H1 (cell line): ENCODE data around the gene LRRC55. TPM values are rescaled to one million over a fixed set of nuclear protein-coding genes. Genes with fewer than 3 reads are reported as not detected.

Source experiments
- CTCF ChIA-PET: fragments of 300-600 bp; sonication (Branson Sonifier 250); formaldehyde crosslinking; loops from one replicate; lab custom pipeline; 2021; ENCODE audit not compliant: partially characterized antibody; lab: Charles Lee
- POLR2A ChIA-PET: fragments of 300-600 bp; sonication (Branson Sonifier 250); formaldehyde crosslinking; loops from one replicate; lab custom pipeline; 2021; ENCODE audit warnings: inconsistent platforms; ENCODE audit not compliant: partially characterized antibody; lab: Charles Lee
- DNase-seq, 2 experiments: peaks; one replicate each; pipeline versions ENCODE4 v3.0.0 to v3.0.0-alpha.2; 2010 to 2022; ENCODE audit warnings: low spot score in 2 of 2, low read depth in 1 of 2, mixed read lengths in 1 of 2
- FAIRE-seq: peaks from 2 replicates; lab custom pipeline; 2011; peaks lifted over from hg19 to GRCh38; lab: Jason Lieb, UNC
- H2AFZ ChIP-seq: 2 replicates; pipeline ENCODE4 v1.8.1; 2012; ENCODE audit warnings: low read length, inconsistent platforms
- H2AK5ac ChIP-seq: 2 replicates; pipeline ENCODE4 v1.6.1; 2013; ENCODE audit warnings: low read depth, low read length
- H2BK120ac ChIP-seq: replicated peaks from 2 replicates; pipeline ENCODE3; 2013; ENCODE audit warnings: low read depth, low read length, inconsistent platforms
- H2BK12ac ChIP-seq: 2 replicates; pipeline ENCODE4 v1.6.1; 2013; ENCODE audit warnings: low read depth, low read length
- H2BK15ac ChIP-seq: 2 replicates; pipeline ENCODE4 v1.6.1; 2013; ENCODE audit warnings: low read length
- H2BK20ac ChIP-seq: 2 replicates; pipeline ENCODE4 v1.6.1; 2013; ENCODE audit warnings: low read length
- H2BK5ac ChIP-seq: 2 replicates; pipeline ENCODE4 v1.6.1; 2013; ENCODE audit warnings: low read depth, low read length
- H3K14ac ChIP-seq: 2 replicates; pipeline ENCODE4 v1.6.1; 2013; ENCODE audit warnings: inconsistent platforms; ENCODE audit not compliant: insufficient read length
- H3K18ac ChIP-seq: 2 replicates; pipeline ENCODE4 v1.6.1; 2013; ENCODE audit warnings: low read length; ENCODE audit errors: extremely low read depth
- H3K23ac ChIP-seq: 2 replicates; pipeline ENCODE4 v1.6.1; 2013; ENCODE audit warnings: inconsistent platforms; ENCODE audit not compliant: insufficient read length
- H3K23me2 ChIP-seq: 2 replicates; pipeline ENCODE4 v1.6.1; 2013; ENCODE audit warnings: low read depth, low read length
- H3K27ac ChIP-seq: 2 replicates; pipeline ENCODE4 v1.6.1; 2011; ENCODE audit warnings: low read depth, low read length, inconsistent platforms
- H3K27me3 ChIP-seq, 4 experiments: replicated peaks in 1 of 4; 1 replicate in 1 of 4; 2 replicates in 3 of 4; pipeline versions ENCODE4 v1.6.1 to v1.8.1; 2011 to 2013; ENCODE audit warnings: low read length in 3 of 4, mild to moderate bottlenecking in 3 of 4, inconsistent platforms in 2 of 4, mixed read lengths in 2 of 4, moderate library complexity in 1 of 4; ENCODE audit not compliant: control insufficient read depth in 3 of 4, insufficient read depth in 3 of 4; ENCODE audit errors: extremely low read depth in 1 of 4
- H3K36me3 ChIP-seq, 4 experiments: 2 replicates each; pipeline versions ENCODE4 v1.6.1 to v1.8.1; 2011 to 2013; ENCODE audit warnings: mild to moderate bottlenecking in 4 of 4, low read length in 3 of 4, moderate library complexity in 2 of 4, control low read depth in 1 of 4, inconsistent platforms in 1 of 4; ENCODE audit not compliant: insufficient read depth in 4 of 4, control insufficient read depth in 2 of 4
- H3K4ac ChIP-seq: replicated peaks from 2 replicates; pipeline ENCODE3; 2013; ENCODE audit warnings: low read length, low read depth, mixed read lengths, inconsistent platforms; ENCODE audit not compliant: insufficient read length
- H3K4me1 ChIP-seq, 4 experiments: replicated peaks in 1 of 4; 1 replicate in 1 of 4; 2 replicates in 3 of 4; pipeline versions ENCODE4 v1.6.1 to v1.8.1; 2011 to 2013; ENCODE audit warnings: low read length in 3 of 4, inconsistent platforms in 2 of 4, mixed read lengths in 1 of 4; ENCODE audit not compliant: insufficient read depth in 4 of 4, control insufficient read depth in 3 of 4
- H3K4me2 ChIP-seq, 2 experiments: 2 replicates each; pipeline versions ENCODE4 v1.6.1 to v1.8.1; 2011 to 2013; ENCODE audit warnings: low read depth in 2 of 2, low read length in 2 of 2, control low read depth in 1 of 2, inconsistent platforms in 1 of 2, mild to moderate bottlenecking in 1 of 2; ENCODE audit not compliant: insufficient read depth in 1 of 2
- H3K4me3 ChIP-seq, 4 experiments: fragments of 200-600, 300-600 bp in 1 of 4; sonication (generic), shearing (Covaris generic), sonication (Bioruptor Twin) in 1 of 4; 2 replicates each; pipeline versions ENCODE4 v1.5.1 to v1.8.1; 2011 to 2016; ENCODE audit warnings: low read length in 4 of 4, low read depth in 3 of 4, control low read depth in 2 of 4, inconsistent platforms in 2 of 4, mild to moderate bottlenecking in 2 of 4, mixed read lengths in 1 of 4, moderate library complexity in 1 of 4; ENCODE audit not compliant: insufficient read depth in 2 of 4; ENCODE audit errors: extremely low read depth in 1 of 4
- H3K56ac ChIP-seq: replicated peaks from 2 replicates; pipeline ENCODE3; 2013; ENCODE audit warnings: low read depth, mild to moderate bottlenecking, mixed read lengths, low read length, inconsistent platforms; ENCODE audit not compliant: insufficient read length
- H3K79me1 ChIP-seq: 2 replicates; pipeline ENCODE4 v1.6.1; 2013; ENCODE audit warnings: low read depth, low read length, control low read depth
- H3K79me2 ChIP-seq, 2 experiments: 2 replicates each; pipeline versions ENCODE4 v1.6.1 to v1.8.1; 2012 to 2013; ENCODE audit warnings: low read length in 2 of 2, mild to moderate bottlenecking in 2 of 2, inconsistent platforms in 1 of 2; ENCODE audit not compliant: insufficient read depth in 2 of 2, control insufficient read depth in 1 of 2
- H3K9ac ChIP-seq, 4 experiments: replicated peaks in 1 of 4; 1 replicate in 1 of 4; 2 replicates in 3 of 4; pipeline versions ENCODE4 v1.6.1 to v1.8.1; 2011 to 2013; ENCODE audit warnings: low read depth in 3 of 4, low read length in 3 of 4, control low read depth in 2 of 4, mild to moderate bottlenecking in 2 of 4, moderate library complexity in 2 of 4, inconsistent platforms in 1 of 4; ENCODE audit errors: extremely low read depth in 1 of 4
- H3K9me3 ChIP-seq, 2 experiments: 2 replicates each; pipeline versions ENCODE4 v1.6.1 to v1.8.1; 2012 to 2013; ENCODE audit warnings: mild to moderate bottlenecking in 2 of 2, moderate library complexity in 2 of 2, control low read depth in 1 of 2, inconsistent platforms in 1 of 2, low read depth in 1 of 2, low read length in 1 of 2, mixed read lengths in 1 of 2; ENCODE audit not compliant: insufficient read depth in 2 of 2
- H4K20me1 ChIP-seq, 2 experiments: replicated peaks in 1 of 2; 2 replicates each; pipeline versions ENCODE3 to v1.8.1; 2011 to 2013; ENCODE audit warnings: inconsistent platforms in 2 of 2, low read length in 2 of 2, mild to moderate bottlenecking in 1 of 2; ENCODE audit not compliant: insufficient read depth in 2 of 2, control insufficient read depth in 1 of 2
- H4K5ac ChIP-seq: 2 replicates; pipeline ENCODE4 v1.6.1; 2013; ENCODE audit warnings: low read length, low read depth, mixed read lengths, inconsistent platforms; ENCODE audit not compliant: insufficient read length
- H4K8ac ChIP-seq: 2 replicates; pipeline ENCODE4 v1.8.0; 2013; ENCODE audit warnings: mild to moderate bottlenecking, moderate library complexity, low read length, inconsistent platforms; ENCODE audit not compliant: insufficient read depth; ENCODE audit errors: extremely low read depth
- H4K91ac ChIP-seq: replicated peaks from 2 replicates; pipeline ENCODE3; 2013; ENCODE audit warnings: low read length, mixed read lengths, inconsistent platforms; ENCODE audit not compliant: insufficient read length
- BACH1 ChIP-seq: IDR thresholded peaks from 2 replicates; pipeline ENCODE4 v1.6.1; 2012; ENCODE audit warnings: low read length, improper control_type of control experiment
- BCL11A ChIP-seq, 2 experiments: IDR thresholded peaks; one replicate each; pipeline ENCODE4 v1.6.1; 2011; ENCODE audit warnings: low read depth in 2 of 2, low read length in 2 of 2, mild to moderate bottlenecking in 2 of 2
- BRCA1 ChIP-seq: IDR thresholded peaks from 2 replicates; pipeline ENCODE4 v1.6.1; 2012; ENCODE audit warnings: low read depth, low read length, improper control_type of control experiment
- CBX5 ChIP-seq: fragments of 300-800, 300-1000 bp; sonication (generic); IDR thresholded peaks from 2 replicates; pipeline ENCODE4 v1.7.1; 2016; ENCODE audit warnings: antibody characterized with exemption, low read length, low read depth
- CREB1 ChIP-seq: IDR thresholded peaks from 2 replicates; pipeline ENCODE4 v1.6.1; 2012; ENCODE audit warnings: inconsistent platforms
- E2F6 ChIP-seq: IDR thresholded peaks from 2 replicates; pipeline ENCODE4 v1.6.1; 2012; ENCODE audit warnings: inconsistent platforms
- HDAC2 ChIP-seq, 2 experiments: fragments of 300-600 bp in 1 of 2; sonication (generic) in 1 of 2; IDR thresholded peaks; 2 replicates each; pipeline ENCODE4 v1.6.1; 2011 to 2012; ENCODE audit warnings: low read depth in 2 of 2, low read length in 2 of 2, mild to moderate bottlenecking in 2 of 2, moderate library complexity in 2 of 2, borderline replicate concordance in 1 of 2, inconsistent platforms in 1 of 2
- JUND ChIP-seq: IDR thresholded peaks from 2 replicates; pipeline ENCODE4 v1.6.1; 2011; ENCODE audit warnings: mild to moderate bottlenecking, improper control_type of control experiment, low read length
- KDM4A ChIP-seq: IDR thresholded peaks from one replicate; pipeline ENCODE4 v1.7.1; 2012; ENCODE audit warnings: low read depth, mild to moderate bottlenecking, moderate library complexity, low read length, inconsistent platforms; ENCODE audit not compliant: severe bottlenecking
- MAFK ChIP-seq: IDR thresholded peaks from 2 replicates; pipeline ENCODE4 v1.6.1; 2012; ENCODE audit warnings: low read depth, mild to moderate bottlenecking, improper control_type of control experiment, low read length
- POU5F1 ChIP-seq: IDR thresholded peaks from 2 replicates; pipeline ENCODE4 v1.6.1; 2011; ENCODE audit warnings: low read depth, mild to moderate bottlenecking, low read length, moderate library complexity
- SIX5 ChIP-seq: IDR thresholded peaks from 2 replicates; pipeline ENCODE4 v1.6.1; 2011; ENCODE audit warnings: mild to moderate bottlenecking, low read depth, low read length
- SP1 ChIP-seq: IDR thresholded peaks from 2 replicates; pipeline ENCODE4 v1.6.1; 2011; ENCODE audit warnings: low read depth, low read length
- TAF1 ChIP-seq: IDR thresholded peaks from 2 replicates; pipeline ENCODE4 v1.6.1; 2011; ENCODE audit warnings: mild to moderate bottlenecking, low read depth, low read length
- WGBS, 2 experiments: shearing (Covaris generic) in 1 of 2; methylation state at CpG; one replicate each; pipeline versions ENCODE4 v1.1.6 to v1.1.7; 2013 to 2015; ENCODE audit warnings: low lambda C conversion rate in 2 of 2, mixed read lengths in 2 of 2, inconsistent platforms in 1 of 2, low coverage in 1 of 2, missing lambda C conversion rate in 1 of 2; ENCODE audit not compliant: insufficient replicate concordance in 2 of 2, insufficient coverage in 1 of 2, insufficient read length in 1 of 2; ENCODE audit errors: extremely low coverage in 1 of 2, missing lambda C conversion rate in 1 of 2; 5-methylcytosine and 5-hydroxymethylcytosine counted together
- polyA plus RNA-seq, 7 experiments: library from polyadenylated mRNA; depleted of rRNA in 3 of 7; stranded (reverse) in 5 of 7; unstranded in 2 of 7; fragments of >200 nt in 5 of 7; fragments of 200-250 nt in 2 of 7; gene quantifications; 1 replicate in 5 of 7; 2 replicates in 1 of 7; 4 replicates in 1 of 7; pipeline versions ENCODE4 v1.2.1 to v1.2.3, GENCODE V29; 2011 to 2013; ENCODE audit warnings: missing spikeins in 2 of 7, mixed read lengths in 2 of 7
- total RNA-seq: library from RNA; stranded (reverse); fragmentation: NEBNext Ultra II Directional; extraction: Animal tissue kit (Norgen Biotek cat#: 25700); gene quantifications from 2 replicates; pipeline ENCODE4 v1.2.1, GENCODE V29; 2021

Gene LRRC55
- total and polyA plus RNA-seq, 2 of the 8 experiments (the other 6 are each of a cell fraction or from before 2014, with no cell fraction given), result 0.62 to 1.1 TPM

- Histone ChIP-seq H3K4ac (no peak overlapping the region), H3K4me1 (no peaks in the 10 kb centered on the region), H4K5ac (no peak overlapping the region), H3K14ac (no peak overlapping the region), H4K91ac (no peak overlapping the region), H2BK120ac (no peak overlapping the region), H3K4me2 (no peak overlapping the region), H4K8ac (no peak overlapping the region), H3K23me2 (no peaks in the 10 kb centered on the region), H3K27me3 (peaks cover 0 to 1% (median 0%) of the 10 kb centered on the region in 4 experiments; a peak in 1 of 7 replicates), H3K27ac (no peak overlapping the region), H2BK5ac (no peak overlapping the region), H3K56ac (no peak overlapping the region), H2AK5ac (no peak overlapping the region), H3K79me2 (no peaks in the 10 kb centered on the region), H3K9ac (no peak overlapping the region), H3K9me3 (peaks cover 7 to 10% of the 10 kb centered on the region in 2 experiments; a peak in 2 of 4 replicates), H2BK12ac (no peak overlapping the region), H3K36me3 (no peaks in the 10 kb centered on the region), H2BK20ac (no peak overlapping the region), H3K79me1 (no peaks in the 10 kb centered on the region), H3K4me3 (no peak overlapping the region), H4K20me1 (peaks cover 0 to 1% of the 10 kb centered on the region in 2 experiments), H3K23ac (no peak overlapping the region), H3K18ac (no peak overlapping the region), H2BK15ac (no peak overlapping the region), H2AFZ (no peak overlapping the region)
- CTCF ChIA-PET, result no interaction called here
- POLR2A ChIA-PET, result interaction anchor here (0.5 kb wide), 1 partner anchor 276 kb away, joined by 3 read pairs; no protein-coding TSS in a partner anchor
- WGBS, 2 experiments, result 70% methylated on average over 3 of the region's 3 CpGs; no CpG with 5 or more reads in 1 of the 2 experiments
- FAIRE-seq, result no peak
- no peak for DNase-seq
- TF ChIP-seq KDM4A (no peak), BACH1 (no peak), BRCA1 (no peak), SIX5 (no peak), MAFK (no peak), E2F6 (no peak), JUND (no peak), CREB1 (no peak), POU5F1 (no peak), TAF1 (no peak), HDAC2 (IDR thresholded peaks at IDR 0.05; ENCODE audit: borderline replicate concordance in 1 of 2, low read depth in 2 of 2, low read length in 2 of 2) (no peak), SP1 (no peak), BCL11A (IDR thresholded peaks at IDR 0.05; ENCODE audit: low read depth in 2 of 2, low read length in 2 of 2) (no peak), CBX5 (no peak)
Observed at GRCh38 chr11:57172031-57172430, 9.7 kb upstream of the LRRC55 start.
